Vagina (tissue), 2 donors: ENCODE results near the gene C1orf94. TPM values are rescaled to one million over a fixed set of nuclear protein-coding genes. Genes with fewer than 3 reads are reported as not detected.

Source experiments
- DNase-seq, 2 donors: peaks; one replicate each; pipeline ENCODE4 v3.0.0-alpha.2; 2017; ENCODE audit errors: extremely low spot score in 2 of 2
- H3K27ac ChIP-seq: fragments of 200-600 bp; sonication (generic); one replicate; pipeline ENCODE4 v1.5.1; 2019
- H3K27me3 ChIP-seq: fragments of 200-600 bp; sonication (generic); one replicate; pipeline ENCODE4 v1.5.1; 2019
- H3K36me3 ChIP-seq, 2 donors: fragments of 200-600 bp; sonication (generic); one replicate each; pipeline ENCODE4 v1.5.1; 2017 to 2019
- H3K4me1 ChIP-seq: fragments of 200-600 bp; sonication (generic); one replicate; pipeline ENCODE4 v1.5.1; 2019
- H3K4me3 ChIP-seq, 2 donors: fragments of 200-600 bp; sonication (generic); 1 replicate in 1 of 2; 2 replicates in 1 of 2; pipeline ENCODE4 v1.5.1; 2016 to 2019
- H3K9me3 ChIP-seq: fragments of 200-600 bp; sonication (generic); one replicate; pipeline ENCODE4 v1.5.1; 2019
- CTCF ChIP-seq, 3 experiments: fragments of 450-650 bp in 2 of 3; fragments of 200-600 bp in 1 of 3; sonication (generic) in 1 of 3; IDR thresholded peaks; one replicate each; pipeline ENCODE4 v1.5.1; 2017 to 2019; ENCODE audit warnings: antibody characterized with exemption in 3 of 3, mild to moderate bottlenecking in 2 of 3, moderate library complexity in 2 of 3
- POLR2A ChIP-seq, 2 donors: fragments of 450-650 bp; IDR thresholded peaks; one replicate each; pipeline ENCODE4 v1.6.1; 2017; ENCODE audit warnings: antibody characterized with exemption in 2 of 2, mild to moderate bottlenecking in 2 of 2, moderate library complexity in 2 of 2
- POLR2AphosphoS5 ChIP-seq, 2 donors: sonication (generic); formaldehyde crosslinking; IDR thresholded peaks; one replicate each; pipeline ENCODE4 v1.9.0; 2017; ENCODE audit warnings: antibody characterized with exemption in 2 of 2, mild to moderate bottlenecking in 2 of 2, low read depth in 1 of 2; ENCODE audit not compliant: insufficient read depth in 1 of 2
- intact Hi-C: fragments of 100-400 bp; cut with DNase I; formaldehyde crosslinking; loops from one replicate; pipeline ENCODE4 v1.15.1; 2023
- total RNA-seq: library from RNA; depleted of rRNA; stranded (reverse); fragments of >200 nt; gene quantifications from one replicate; pipeline ENCODE4 v1.2.3, GENCODE V29; 2016

C1orf94 gene
- total RNA-seq, 1 donor from 2014 or later = not detected

- no peaks in the 10 kb centered on the region for H3K9me3 ChIP-seq
- peak within 1 kb of the TSS; percentile 34 to 35 for H3K4me3 ChIP-seq
- peaks cover 33% of the 10 kb centered on the region for H3K4me1 ChIP-seq
- H3K27me3 ChIP-seq = peaks cover 8% of the 10 kb centered on the region
- intact Hi-C loops = no loop called here
- H3K27ac ChIP-seq = no peak within 1 kb of the TSS
- no peak for DNase-seq
- H3K36me3 ChIP-seq = no peaks in the 10 kb centered on the region
- TF ChIP-seq CTCF (IDR thresholded peaks at IDR 0.05) (no peak), POLR2AphosphoS5 (IDR thresholded peaks at IDR 0.05; ENCODE audit: insufficient read depth in 1 of 2, low read depth in 1 of 2) (no peak), POLR2A (IDR thresholded peaks at IDR 0.05) (no peak)
Observed at GRCh38 chr1:34164771-34165391, 11.8 kb upstream of the C1orf94 start, which contains the start of gene CSMD2. CSMD2 (minus strand) TSS chr1:34165230; CDS start chr1:34165097, 133 bp downstream.

GRCh38 chr1:34165422-34165921 lies 11.2 kb upstream of the C1orf94 start:
- no peaks in the 10 kb centered on the region for H3K36me3 ChIP-seq
- intact Hi-C loops = no loop called here
- H3K4me1 ChIP-seq = peaks cover 33% of the 10 kb centered on the region
- H3K27ac ChIP-seq = no peak overlapping the region
- DNase-seq = no peak
- H3K9me3 ChIP-seq = no peaks in the 10 kb centered on the region
- H3K4me3 ChIP-seq = peak overlapping the region; percentile 34 to 35
- TF ChIP-seq CTCF (IDR thresholded peaks at IDR 0.05) (no peak), POLR2AphosphoS5 (IDR thresholded peaks at IDR 0.05; ENCODE audit: insufficient read depth in 1 of 2, low read depth in 1 of 2) (no peak), POLR2A (IDR thresholded peaks at IDR 0.05) (no peak)
- peaks cover 8% of the 10 kb centered on the region for H3K27me3 ChIP-seq

GRCh38 chr1:34166191-34166624 lies 10.5 kb upstream of the C1orf94 start:
- TF ChIP-seq CTCF (IDR thresholded peaks at IDR 0.05) (no peak), POLR2AphosphoS5 (IDR thresholded peaks at IDR 0.05; ENCODE audit: insufficient read depth in 1 of 2, low read depth in 1 of 2) (no peak), POLR2A (IDR thresholded peaks at IDR 0.05) (no peak)
- H3K4me1 ChIP-seq = peaks cover 33% of the 10 kb centered on the region
- peaks cover 8% of the 10 kb centered on the region for H3K27me3 ChIP-seq

GRCh38 chr1:34166625-34167361 lies 9.9 kb upstream of the C1orf94 start:
- Histone ChIP-seq H3K4me1 (peaks cover 33% of the 10 kb centered on the region), H3K27ac (no peak overlapping the region), H3K4me3 (peak overlapping the region in 1 of 2 donors; percentile 21), H3K27me3 (peaks cover 8% of the 10 kb centered on the region), H3K36me3 (no peaks in the 10 kb centered on the region), H3K9me3 (no peaks in the 10 kb centered on the region)
- intact Hi-C loops = no loop called here
- no peak for DNase-seq
- TF ChIP-seq POLR2AphosphoS5 (IDR thresholded peaks at IDR 0.05; ENCODE audit: insufficient read depth in 1 of 2, low read depth in 1 of 2) (no peak), POLR2A (IDR thresholded peaks at IDR 0.05) (no peak)

More at GRCh38 chr1:34166191-34166624, 10.5 kb upstream of the C1orf94 start:
- Histone ChIP-seq H3K27ac (no peak overlapping the region), H3K4me3 (peak overlapping the region in 1 of 2 donors; percentile 21), H3K9me3 (no peaks in the 10 kb centered on the region), H3K36me3 (no peaks in the 10 kb centered on the region)
- DNase-seq = no peak
- intact Hi-C loops = no loop called here

- Histone ChIP-seq H3K9me3 (no peaks in the 10 kb centered on the region), H3K4me3 (no peak overlapping the region), H3K4me1 (peaks cover 33% of the 10 kb centered on the region), H3K36me3 (no peaks in the 10 kb centered on the region), H3K27ac (no peak overlapping the region), H3K27me3 (peaks cover 8% of the 10 kb centered on the region)
- TF ChIP-seq POLR2A (IDR thresholded peaks at IDR 0.05) (no peak), POLR2AphosphoS5 (IDR thresholded peaks at IDR 0.05; ENCODE audit: insufficient read depth in 1 of 2, low read depth in 1 of 2) (no peak), CTCF (IDR thresholded peaks at IDR 0.05) (no peak)
- intact Hi-C loops = no loop called here
- no peak for DNase-seq
Observed at GRCh38 chr1:34167389-34167788, 9.3 kb upstream of the C1orf94 start.
